Measurements from ENCODE around the gene ANKS1B.

The ANKS1B gene

GRCh38 chr12:98696036-98696646, 1288.6 kb downstream of the ANKS1B start:
- in situ Hi-C loops (cut with MboI; ENCODE audit: low sequenced_read_pairs, unreplicated experiment), result no loop called here
- no peak for DNase-seq (ENCODE audit: low spot score)
- TF ChIP-seq CTCF (IDR thresholded peaks at IDR 0.05; ENCODE audit: borderline replicate concordance, control extremely low read depth, extremely low read depth, insufficient read depth, missing control alignments), result no peak

GRCh38 chr12:98691351-98691750, 1293.4 kb downstream of the ANKS1B start:
- DNase-seq (ENCODE audit: low spot score), result no peak
- TF ChIP-seq CTCF (IDR thresholded peaks at IDR 0.05; ENCODE audit: borderline replicate concordance, control extremely low read depth, extremely low read depth, insufficient read depth, missing control alignments), result no peak
- in situ Hi-C loops (cut with MboI; ENCODE audit: low sequenced_read_pairs, unreplicated experiment), result no loop called here

- DNase-seq (ENCODE audit: low spot score), result no peak
These were observed 1298.1 kb downstream of the ANKS1B start for GRCh38 chr12:98686603-98687002.

More at GRCh38 chr12:98686603-98687002, 1298.1 kb downstream of the ANKS1B start:
- in situ Hi-C loops (cut with MboI; ENCODE audit: low sequenced_read_pairs, unreplicated experiment), result no loop called here
- no peak for TF ChIP-seq CTCF (IDR thresholded peaks at IDR 0.05; ENCODE audit: borderline replicate concordance, control extremely low read depth, extremely low read depth, insufficient read depth, missing control alignments)

Measured in GM13976 (cell line).